GM12878 (cell line): ENCODE results near the gene GYPC. TPM values are rescaled to one million over a fixed set of nuclear protein-coding genes. Genes with fewer than 3 reads are reported as not detected.

Experiments used
- ATAC-seq: fragments of 200-7000 bp; cut with Tn5 transposase; 3 replicates; pipeline ENCODE4 v1.9.1; 2020; ENCODE audit warnings: mild to moderate bottlenecking, moderate library complexity
- BruUV-seq: library from RNA; stranded (reverse); fragments of 400-500 nt; replicated peaks from 2 replicates; lab custom pipeline; 2021; lab: Mats Ljungman, UMichigan
- CTCF ChIA-PET: fragments of 300-600 bp; sonication (Branson Sonifier 250); formaldehyde crosslinking; extraction: SDS; loops from one replicate; lab custom pipeline; 2021; ENCODE audit warnings: inconsistent platforms; lab: Yijun Ruan, JAX
- POLR2A ChIA-PET: fragments of 350-600 bp; formaldehyde crosslinking; extraction: SDS; loops from one replicate; lab custom pipeline; 2021; ENCODE audit warnings: inconsistent platforms; lab: Charles Lee
- RAD21 ChIA-PET: fragments of 300-600 bp; sonication (Branson Sonifier 250); formaldehyde crosslinking; loops from one replicate; lab custom pipeline; 2023; ENCODE audit warnings: antibody characterized with exemption; ENCODE audit not compliant: unreplicated experiment; lab: Charles Lee
- SMC1A ChIA-PET: fragments of 300-600 bp; sonication (Branson Sonifier 250); formaldehyde crosslinking; loops from one replicate; lab custom pipeline; 2023; ENCODE audit not compliant: unreplicated experiment, uncharacterized antibody; lab: Charles Lee
- DNase-seq: peaks from one replicate; pipeline ENCODE4 v3.0.0-alpha.2; 2011; ENCODE audit warnings: low read depth, low spot score
- FAIRE-seq: peaks from 3 replicates; lab custom pipeline; 2011; peaks lifted over from hg19 to GRCh38; lab: Jason Lieb, UNC
- H2AFZ ChIP-seq: 2 replicates; pipeline ENCODE4 v1.6.0; 2011; ENCODE audit warnings: low read depth, low read length, control low read depth; ENCODE audit not compliant: control insufficient read depth
- H3K27ac ChIP-seq: 2 replicates; pipeline ENCODE4 v1.5.1; 2011; ENCODE audit warnings: control low read depth; ENCODE audit not compliant: control insufficient read depth, insufficient read depth
- H3K27me3 ChIP-seq, 2 experiments: replicated peaks in 1 of 2; 2 replicates each; pipeline versions ENCODE4 v1.6.0 to v1.6.1; 2011; ENCODE audit warnings: low read length in 1 of 2; ENCODE audit not compliant: control insufficient read depth in 2 of 2, insufficient read depth in 2 of 2
- H3K36me3 ChIP-seq, 2 experiments: 2 replicates each; pipeline ENCODE4 v1.5.1; 2011; ENCODE audit warnings: low read length in 1 of 2; ENCODE audit not compliant: control insufficient read depth in 2 of 2, insufficient read depth in 2 of 2
- H3K4me1 ChIP-seq: 2 replicates; pipeline ENCODE4 v1.6.1; 2011; ENCODE audit warnings: mild to moderate bottlenecking, low read length, moderate library complexity, mixed read lengths; ENCODE audit not compliant: control insufficient read depth, insufficient read depth
- H3K4me2 ChIP-seq: 2 replicates; pipeline ENCODE4 v1.6.0; 2011; ENCODE audit warnings: control low read depth; ENCODE audit not compliant: control insufficient read depth, insufficient read depth
- H3K4me3 ChIP-seq: fragments of 200-600 bp; sonication (generic); 2 replicates; pipeline ENCODE4 v1.5.1; 2016
- H3K79me2 ChIP-seq: 2 replicates; pipeline ENCODE4 v1.6.0; 2011; ENCODE audit warnings: low read length; ENCODE audit not compliant: control insufficient read depth, insufficient read depth
- H3K9ac ChIP-seq: 2 replicates; pipeline ENCODE4 v1.8.0; 2011; ENCODE audit warnings: low read length, control low read depth, mixed read lengths; ENCODE audit not compliant: control insufficient read depth, insufficient read depth
- H3K9me3 ChIP-seq: replicated peaks from 3 replicates; pipeline ENCODE4 v1.5.1; 2011; ENCODE audit warnings: mild to moderate bottlenecking, low read length; ENCODE audit not compliant: control insufficient read depth, insufficient read depth
- H4K20me1 ChIP-seq: 2 replicates; pipeline ENCODE4 v1.6.0; 2011; ENCODE audit not compliant: control insufficient read depth, insufficient read depth
- BHLHE40 ChIP-seq, 2 experiments: fragments of 450-650 bp in 1 of 2; IDR thresholded peaks; 2 replicates each; pipeline ENCODE4 v1.6.1; 2011 to 2017; ENCODE audit warnings: low read depth in 2 of 2, borderline replicate concordance in 1 of 2, improper control_type of control experiment in 1 of 2, low read length in 1 of 2, mild to moderate bottlenecking in 1 of 2
- DPF2 ChIP-seq: fragments of 450-650 bp; IDR thresholded peaks from 2 replicates; pipeline ENCODE4 v1.6.1; 2017; ENCODE audit warnings: mild to moderate bottlenecking
- EZH2 ChIP-seq: IDR thresholded peaks from 2 replicates; pipeline ENCODE4 v1.6.1; 2012; ENCODE audit warnings: low read depth, mild to moderate bottlenecking, control low read depth, inconsistent platforms, low read length, borderline replicate concordance; ENCODE audit not compliant: control insufficient read depth
- FOXM1 ChIP-seq: IDR thresholded peaks from 2 replicates; pipeline ENCODE4 v1.6.1; 2012; ENCODE audit warnings: low read depth, mild to moderate bottlenecking, inconsistent platforms, low read length, moderate library complexity
- KAT2A ChIP-seq: conservative IDR thresholded peaks from 2 replicates; pipeline ENCODE4 v1.6.1; 2011; ENCODE audit warnings: low read depth, low read length; ENCODE audit not compliant: control insufficient read depth
- MAX ChIP-seq: IDR thresholded peaks from 2 replicates; pipeline ENCODE4 v1.6.1; 2012; ENCODE audit warnings: low read depth, low read length, improper control_type of control experiment
- SPI1 ChIP-seq: IDR thresholded peaks from 2 replicates; pipeline ENCODE4 v1.6.1; 2011; ENCODE audit warnings: low read depth, mild to moderate bottlenecking, low read length, moderate library complexity, borderline replicate concordance; ENCODE audit not compliant: insufficient read depth
- USF1 ChIP-seq: IDR thresholded peaks from 2 replicates; pipeline ENCODE4 v1.6.1; 2011; ENCODE audit warnings: borderline replicate concordance, low read depth, mild to moderate bottlenecking, moderate library complexity, mixed read lengths, low read length; ENCODE audit not compliant: insufficient read depth; ENCODE audit errors: extremely low read length
- ZBED1 ChIP-seq: IDR thresholded peaks from 2 replicates; pipeline ENCODE4 v1.6.1; 2016; ENCODE audit warnings: borderline replicate concordance
- WGBS: methylation state at CpG from one replicate; pipeline ENCODE4 v1.1.6; 2016; ENCODE audit warnings: low lambda C conversion rate; ENCODE audit not compliant: insufficient replicate concordance, insufficient coverage; ENCODE audit errors: missing lambda C conversion rate; 5-methylcytosine and 5-hydroxymethylcytosine counted together
- in situ Hi-C: fragments of 300-500 bp; cut with MboI; formaldehyde crosslinking; loops from 9 replicates; pipeline ENCODE4 v1.14.3; 2018; ENCODE audit warnings: mixed read lengths
- intact Hi-C: fragments of 100-400 bp; cut with micrococcal nuclease; formaldehyde crosslinking; loops from one replicate; pipeline ENCODE4 v1.14.2; 2022; ENCODE audit not compliant: unreplicated experiment
- polyA plus RNA-seq, 11 experiments: library from polyadenylated mRNA; depleted of rRNA in 4 of 11; unstranded in 6 of 11; stranded (reverse) in 5 of 11; fragments of >200 nt; fragmentation: Nextera tagmentation in 4 of 11; fragmentation: Illumina TruSeq in 1 of 11; extraction: Ambion mirVana in 4 of 11; extraction: Trizol in 1 of 11; gene quantifications; 1 replicate in 1 of 11; 2 replicates in 10 of 11; pipeline versions ENCODE4 v1.2.1 to v1.2.3, GENCODE V29; 2011 to 2016; ENCODE audit warnings: inconsistent platforms in 2 of 11, missing spikeins in 2 of 11, low read depth in 1 of 11
- total RNA-seq, 4 experiments: library from RNA; depleted of rRNA in 3 of 4; stranded (reverse); fragments of >200 nt in 3 of 4; fragmentation: Illumina TruSeq in 1 of 4; extraction: Trizol in 1 of 4; gene quantifications; 2 replicates each; pipeline versions ENCODE4 v1.2.1 to v1.2.3, GENCODE V29; 2013 to 2021

The GYPC gene
- total and polyA plus RNA-seq, 10 of the 15 experiments (the other 5 are each of a cell fraction or from before 2014, with no cell fraction given): 26.2 to 150 (median 81.4) TPM

GRCh38 chr2:126729896-126730295 lies 73.9 kb downstream of the GYPC start:
- Histone ChIP-seq H3K27me3 (peaks cover 0 to 2% of the 10 kb centered on the region in 2 experiments; a peak in 2 of 4 replicates), H3K27ac (no peak overlapping the region), H3K4me3 (no peak overlapping the region), H3K9ac (no peak overlapping the region), H3K4me1 (no peaks in the 10 kb centered on the region), H3K4me2 (no peak overlapping the region)
- in situ Hi-C loops: no loop called here
- WGBS: 30% methylated on average over 4 of the region's 4 CpGs
- no peak for FAIRE-seq
- intact Hi-C loops: no loop called here
- TF ChIP-seq EZH2: no peak
- TF ChIP-seq KAT2A: no peak
- no peak for TF ChIP-seq DPF2
- TF ChIP-seq FOXM1: no peak
- no peak for TF ChIP-seq BHLHE40 (IDR thresholded peaks at IDR 0.05; ENCODE audit: borderline replicate concordance in 1 of 2, low read depth in 2 of 2, low read length in 1 of 2)
- no peak for TF ChIP-seq MAX
- TF ChIP-seq SPI1: no peak
- no peak for TF ChIP-seq ZBED1
- no peak for TF ChIP-seq USF1
- TF ChIP-seq, all 136 proteins: peak for 0
- DNase-seq (no peak), ATAC-seq (no peak)
- no peaks in the 10 kb centered on the region for H3K36me3 ChIP-seq
- ChIA-PET CTCF (no interaction called here), SMC1A (no interaction called here), POLR2A (no interaction called here), RAD21 (no interaction called here)
- no peaks in the 10 kb centered on the region for H3K79me2 ChIP-seq
- no peaks in the 10 kb centered on the region for H4K20me1 ChIP-seq
- no TSS peak for BruUV-seq
- no peak overlapping the region for H2AFZ ChIP-seq
- H3K9me3 ChIP-seq: peaks cover 3% of the 10 kb centered on the region; the same call in 1 of the 3 replicates
